ENCODE measurements around the gene PPM1E.

- TF ChIP-seq, protein P1, sequence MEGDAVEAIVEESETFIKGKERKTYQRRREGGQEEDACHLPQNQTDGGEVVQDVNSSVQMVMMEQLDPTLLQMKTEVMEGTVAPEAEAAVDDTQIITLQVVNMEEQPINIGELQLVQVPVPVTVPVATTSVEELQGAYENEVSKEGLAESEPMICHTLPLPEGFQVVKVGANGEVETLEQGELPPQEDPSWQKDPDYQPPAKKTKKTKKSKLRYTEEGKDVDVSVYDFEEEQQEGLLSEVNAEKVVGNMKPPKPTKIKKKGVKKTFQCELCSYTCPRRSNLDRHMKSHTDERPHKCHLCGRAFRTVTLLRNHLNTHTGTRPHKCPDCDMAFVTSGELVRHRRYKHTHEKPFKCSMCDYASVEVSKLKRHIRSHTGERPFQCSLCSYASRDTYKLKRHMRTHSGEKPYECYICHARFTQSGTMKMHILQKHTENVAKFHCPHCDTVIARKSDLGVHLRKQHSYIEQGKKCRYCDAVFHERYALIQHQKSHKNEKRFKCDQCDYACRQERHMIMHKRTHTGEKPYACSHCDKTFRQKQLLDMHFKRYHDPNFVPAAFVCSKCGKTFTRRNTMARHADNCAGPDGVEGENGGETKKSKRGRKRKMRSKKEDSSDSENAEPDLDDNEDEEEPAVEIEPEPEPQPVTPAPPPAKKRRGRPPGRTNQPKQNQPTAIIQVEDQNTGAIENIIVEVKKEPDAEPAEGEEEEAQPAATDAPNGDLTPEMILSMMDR (optimal IDR thresholded peaks at IDR 0.05 in 1 of 3, IDR thresholded peaks at IDR 0.05 in 1 of 3, conservative IDR thresholded peaks at IDR 0.05 in 1 of 3; ENCODE audit: extremely low read depth in 1 of 3, insufficient read depth in 2 of 3, low read length in 3 of 3) = no peak
- no peak for TF ChIP-seq EZH2 (IDR thresholded peaks at IDR 0.05; ENCODE audit: low read length)
Observed at GRCh38 chr17:58755577-58756245, at the start of gene PPM1E.

Data from keratinocyte (primary cell).